ENCODE measurements around the gene ITPR1.

GRCh38 chr3:4740397-4741105 is 247.4 kb downstream of the ITPR1 start:
- no peak for TF ChIP-seq CTCF (IDR thresholded peaks at IDR 0.05; ENCODE audit: low read depth, low read length)
- TF ChIP-seq POLR2A (IDR thresholded peaks at IDR 0.05; ENCODE audit: extremely low read depth, insufficient read length), result no peak
- TF ChIP-seq MYC (IDR thresholded peaks at IDR 0.05; ENCODE audit: low read depth, low read length), result no peak
- TF ChIP-seq MAX (IDR thresholded peaks at IDR 0.05; ENCODE audit: low read depth, low read length), result no peak

Measured in NB4 (cell line).